Lung (tissue), 12 donors: Measurements from ENCODE around the gene MRPL4. TPM values are rescaled to one million over a fixed set of nuclear protein-coding genes. Genes with fewer than 3 reads are reported as not detected.

Experiments used
- ATAC-seq: fragments of 200-7000 bp; cut with Tn5 transposase; one replicate; pipeline ENCODE4 v1.9.1; 2020; ENCODE audit warnings: moderate number of reproducible peaks; ENCODE audit not compliant: insufficient read depth, low FRiP score
- DNase-seq, 3 donors: peaks; one replicate each; pipeline ENCODE4 v3.0.0-alpha.2; 2013 to 2017
- H3K27ac ChIP-seq, 2 donors: one replicate each; pipeline ENCODE4 v1.5.1; 2013; ENCODE audit warnings: mild to moderate bottlenecking in 2 of 2, moderate library complexity in 2 of 2, control low read depth in 1 of 2, inconsistent platforms in 1 of 2, low read depth in 1 of 2, low read length in 1 of 2
- H3K27me3 ChIP-seq, 3 donors: one replicate each; pipeline ENCODE4 v1.5.1; 2013; ENCODE audit warnings: low read length in 2 of 3; ENCODE audit not compliant: control insufficient read depth in 3 of 3, insufficient read depth in 3 of 3
- H3K36me3 ChIP-seq, 4 donors: one replicate each; pipeline ENCODE4 v1.5.1; 2013; ENCODE audit warnings: low read length in 4 of 4, mild to moderate bottlenecking in 1 of 4, moderate library complexity in 1 of 4; ENCODE audit not compliant: control insufficient read depth in 4 of 4, insufficient read depth in 4 of 4
- H3K4me1 ChIP-seq, 5 donors: one replicate each; pipeline ENCODE4 v1.5.1; 2013; ENCODE audit warnings: low read length in 5 of 5, mild to moderate bottlenecking in 2 of 5, moderate library complexity in 1 of 5; ENCODE audit not compliant: control insufficient read depth in 5 of 5, insufficient read depth in 5 of 5
- H3K4me3 ChIP-seq: one replicate; pipeline ENCODE4 v1.5.1; 2013; ENCODE audit warnings: mild to moderate bottlenecking, control low read depth, moderate library complexity
- H3K9ac ChIP-seq, 2 donors: one replicate each; pipeline ENCODE4 v1.5.1; 2013; ENCODE audit warnings: low read length in 2 of 2, control low read depth in 1 of 2; ENCODE audit not compliant: insufficient read depth in 1 of 2
- H3K9me3 ChIP-seq, 4 donors: one replicate each; pipeline ENCODE4 v1.5.1; 2013; ENCODE audit warnings: low read length in 3 of 4, mild to moderate bottlenecking in 1 of 4, moderate library complexity in 1 of 4; ENCODE audit not compliant: control insufficient read depth in 4 of 4, insufficient read depth in 3 of 4
- WGBS, 2 donors: extraction: QIAGEN DNeasy Blood & Tissue Kit; methylation state at CpG; one replicate each; pipeline ENCODE4 v1.1.7; 2013; 5-methylcytosine and 5-hydroxymethylcytosine counted together
- polyA plus RNA-seq, 2 donors: library from polyadenylated mRNA; stranded (reverse); fragments of 200-250 nt; gene quantifications; one replicate each; pipeline ENCODE4 v1.2.1, GENCODE V29; 2013
- total RNA-seq, 2 donors: library from RNA; depleted of rRNA in 1 of 2; stranded (reverse); fragments of >200 nt in 1 of 2; gene quantifications; one replicate each; pipeline ENCODE4 v1.2.1, GENCODE V29; 2014 to 2021
- TF ChIP-seq, protein P1 (sequence below): IDR thresholded peaks from 2 replicates; pipeline ENCODE4 v1.5.1; 2012; ENCODE audit warnings: mild to moderate bottlenecking; ENCODE audit errors: control extremely low read depth, extremely low read depth
- donor health status: control.
- donor health status: control.
- donor health status: Bipolar disorder and iron deficiency.
- donor health status: healthy.
- donor health status: DM: yes; HTN: yes; CAD: no.

Gene MRPL4
- total and polyA plus RNA-seq, 4 donors: 16.6 to 64.8 (median 47.9) TPM

DNA sequence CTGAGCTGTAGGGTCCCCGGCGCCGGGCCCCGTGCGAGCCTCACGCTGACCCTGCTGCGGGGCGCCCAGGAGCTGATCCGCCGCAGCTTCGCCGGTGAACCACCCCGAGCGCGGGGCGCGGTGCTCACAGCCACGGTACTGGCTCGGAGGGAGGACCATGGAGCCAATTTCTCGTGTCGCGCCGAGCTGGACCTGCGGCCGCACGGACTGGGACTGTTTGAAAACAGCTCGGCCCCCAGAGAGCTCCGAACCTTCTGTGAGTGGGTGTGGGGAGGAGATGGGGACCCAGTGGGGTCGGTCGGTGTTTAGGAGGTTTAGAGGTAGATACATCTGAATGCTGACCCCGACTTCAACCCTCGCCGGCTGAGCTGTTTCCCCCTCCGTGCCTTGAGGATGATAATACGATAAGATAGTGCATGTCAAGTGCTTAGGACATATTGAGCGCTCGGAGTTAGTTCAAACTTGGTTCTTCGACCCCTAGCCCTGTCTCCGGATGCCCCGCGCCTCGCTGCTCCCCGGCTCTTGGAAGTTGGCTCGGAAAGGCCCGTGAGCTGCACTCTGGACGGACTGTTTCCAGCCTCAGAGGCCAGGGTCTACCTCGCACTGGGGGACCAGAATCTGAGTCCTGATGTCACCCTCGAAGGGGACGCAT is 39.7 kb downstream of the MRPL4 start:
- TF ChIP-seq, protein P1, sequence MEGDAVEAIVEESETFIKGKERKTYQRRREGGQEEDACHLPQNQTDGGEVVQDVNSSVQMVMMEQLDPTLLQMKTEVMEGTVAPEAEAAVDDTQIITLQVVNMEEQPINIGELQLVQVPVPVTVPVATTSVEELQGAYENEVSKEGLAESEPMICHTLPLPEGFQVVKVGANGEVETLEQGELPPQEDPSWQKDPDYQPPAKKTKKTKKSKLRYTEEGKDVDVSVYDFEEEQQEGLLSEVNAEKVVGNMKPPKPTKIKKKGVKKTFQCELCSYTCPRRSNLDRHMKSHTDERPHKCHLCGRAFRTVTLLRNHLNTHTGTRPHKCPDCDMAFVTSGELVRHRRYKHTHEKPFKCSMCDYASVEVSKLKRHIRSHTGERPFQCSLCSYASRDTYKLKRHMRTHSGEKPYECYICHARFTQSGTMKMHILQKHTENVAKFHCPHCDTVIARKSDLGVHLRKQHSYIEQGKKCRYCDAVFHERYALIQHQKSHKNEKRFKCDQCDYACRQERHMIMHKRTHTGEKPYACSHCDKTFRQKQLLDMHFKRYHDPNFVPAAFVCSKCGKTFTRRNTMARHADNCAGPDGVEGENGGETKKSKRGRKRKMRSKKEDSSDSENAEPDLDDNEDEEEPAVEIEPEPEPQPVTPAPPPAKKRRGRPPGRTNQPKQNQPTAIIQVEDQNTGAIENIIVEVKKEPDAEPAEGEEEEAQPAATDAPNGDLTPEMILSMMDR: no peak
- peak overlapping the region in 1 of 2 donors; percentile 50 for H3K27ac ChIP-seq
- H3K4me3 ChIP-seq: peak overlapping the region; percentile 20
- H3K9ac ChIP-seq: no peak overlapping the region
- no peak for ATAC-seq
- H3K36me3 ChIP-seq: peaks cover 0 to 5% (median 0%) of the 10 kb centered on the region in 4 donors
- H3K4me1 ChIP-seq: peaks cover 0 to 67% (median 31%) of the 10 kb centered on the region in 5 donors
- DNase-seq: no peak
- H3K9me3 ChIP-seq: peaks cover 0 to 7% (median 0%) of the 10 kb centered on the region in 4 donors
- 2% methylated on average over 48 to 49 of the region's 49 CpGs for WGBS, 2 donors
- H3K27me3 ChIP-seq: peaks cover 0 to 62% (median 24%) of the 10 kb centered on the region in 3 donors

DNA sequence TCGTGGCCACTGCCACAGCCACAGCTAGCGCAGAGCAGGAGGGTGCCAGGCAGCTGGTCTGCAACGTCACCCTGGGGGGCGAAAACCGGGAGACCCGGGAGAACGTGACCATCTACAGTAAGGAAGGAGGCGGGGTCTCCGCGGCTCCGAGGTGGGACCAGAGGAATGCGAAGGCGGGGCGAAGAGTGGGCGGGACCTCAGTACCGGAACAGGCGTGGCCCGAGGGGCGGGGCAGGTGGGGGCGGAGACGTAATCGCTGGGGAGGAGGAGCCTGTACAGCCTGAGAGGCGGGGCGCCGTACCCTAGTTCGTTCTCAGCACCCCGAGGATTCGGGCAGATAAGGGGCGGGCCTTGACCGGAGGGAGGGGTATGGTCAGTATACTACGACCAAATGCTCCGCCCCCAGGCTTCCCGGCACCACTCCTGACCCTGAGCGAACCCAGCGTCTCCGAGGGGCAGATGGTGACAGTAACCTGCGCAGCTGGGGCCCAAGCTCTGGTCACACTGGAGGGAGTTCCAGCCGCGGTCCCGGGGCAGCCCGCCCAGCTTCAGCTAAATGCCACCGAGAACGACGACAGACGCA is 40.3 kb downstream of the MRPL4 start:
- WGBS, 2 donors: 1 to 2% methylated on average over 42 to 45 of the region's 45 CpGs
- peak; percentile 70 to 85 (median 82) for DNase-seq
- Histone ChIP-seq H3K9me3 (peaks cover 0 to 7% (median 0%) of the 10 kb centered on the region in 4 donors), H3K27me3 (peaks cover 0 to 63% (median 24%) of the 10 kb centered on the region in 3 donors), H3K36me3 (peaks cover 0 to 5% (median 0%) of the 10 kb centered on the region in 4 donors), H3K4me1 (peaks cover 0 to 62% (median 26%) of the 10 kb centered on the region in 5 donors), H3K27ac (peak overlapping the region in 1 of 2 donors; percentile 50), H3K4me3 (peak overlapping the region; percentile 20), H3K9ac (no peak overlapping the region)
- peak; percentile 73 for ATAC-seq
- TF ChIP-seq, protein P1: no peak

DNA sequence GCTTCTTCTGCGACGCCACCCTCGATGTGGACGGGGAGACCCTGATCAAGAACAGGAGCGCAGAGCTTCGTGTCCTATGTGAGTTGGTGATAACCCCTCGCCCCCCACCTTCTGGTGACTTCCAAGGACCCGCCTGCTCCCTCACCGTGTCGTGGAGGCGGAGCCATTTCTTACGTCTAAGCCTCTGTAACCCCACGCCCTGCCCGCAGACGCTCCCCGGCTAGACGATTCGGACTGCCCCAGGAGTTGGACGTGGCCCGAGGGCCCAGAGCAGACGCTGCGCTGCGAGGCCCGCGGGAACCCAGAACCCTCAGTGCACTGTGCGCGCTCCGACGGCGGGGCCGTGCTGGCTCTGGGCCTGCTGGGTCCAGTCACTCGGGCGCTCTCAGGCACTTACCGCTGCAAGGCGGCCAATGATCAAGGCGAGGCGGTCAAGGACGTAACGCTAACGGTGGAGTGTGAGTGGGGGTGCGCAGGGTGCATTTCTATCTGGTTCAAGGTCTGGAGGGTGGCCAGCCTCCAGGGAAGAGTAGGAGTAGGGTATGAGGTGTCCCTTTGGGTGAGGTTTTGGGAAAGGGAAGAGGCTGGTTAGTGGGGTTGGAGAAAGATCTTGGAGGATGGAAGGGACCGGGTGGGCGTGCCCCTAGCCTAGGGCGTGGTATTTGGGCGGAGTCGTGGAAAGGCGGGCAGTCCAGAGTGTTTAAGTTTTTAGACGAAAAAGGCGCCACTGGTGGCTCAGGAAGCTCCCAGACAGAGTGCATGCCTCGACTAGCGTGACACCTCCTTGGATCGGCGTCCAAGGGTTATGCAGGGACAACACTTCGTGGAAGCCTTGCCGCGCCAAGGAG is 41.0 kb downstream of the MRPL4 start:
- H3K36me3 ChIP-seq: peaks cover 0 to 5% (median 0%) of the 10 kb centered on the region in 4 donors
- peak overlapping the region in 1 of 2 donors; percentile 30 for H3K27ac ChIP-seq
- peaks cover 0 to 55% (median 19%) of the 10 kb centered on the region in 5 donors for H3K4me1 ChIP-seq
- DNase-seq (peak in 1 of 3 donors; percentile 11), ATAC-seq (no peak)
- TF ChIP-seq, protein P1: no peak
- H3K9me3 ChIP-seq: peaks cover 0 to 7% (median 0%) of the 10 kb centered on the region in 4 donors
- H3K27me3 ChIP-seq: peaks cover 0 to 63% (median 24%) of the 10 kb centered on the region in 3 donors
- no peak overlapping the region for H3K4me3 ChIP-seq
- WGBS, 2 donors: 22 to 31% methylated on average over 55 to 56 of the region's 56 CpGs
- H3K9ac ChIP-seq: no peak overlapping the region
